Testis (tissue), 2 donors: ENCODE results near the gene NOS3.
A peak's percentile ranks its signal among the peaks of the same experiment; 100 is the strongest.

Experiments
- POLR2A ChIP-seq: fragments of 450-650 bp; IDR thresholded peaks from one replicate; pipeline ENCODE4 v1.6.1; 2017; ENCODE audit warnings: antibody characterized with exemption, mild to moderate bottlenecking, moderate library complexity
- TF ChIP-seq, protein P1 (sequence below), 3 experiments: fragments of 450-650 bp in 2 of 3; fragments of 200-600 bp in 1 of 3; sonication (generic) in 1 of 3; IDR thresholded peaks; one replicate each; pipeline ENCODE4 v1.5.1; 2016 to 2019; ENCODE audit warnings: antibody characterized with exemption in 3 of 3, mild to moderate bottlenecking in 2 of 3, moderate library complexity in 1 of 3

DNA sequence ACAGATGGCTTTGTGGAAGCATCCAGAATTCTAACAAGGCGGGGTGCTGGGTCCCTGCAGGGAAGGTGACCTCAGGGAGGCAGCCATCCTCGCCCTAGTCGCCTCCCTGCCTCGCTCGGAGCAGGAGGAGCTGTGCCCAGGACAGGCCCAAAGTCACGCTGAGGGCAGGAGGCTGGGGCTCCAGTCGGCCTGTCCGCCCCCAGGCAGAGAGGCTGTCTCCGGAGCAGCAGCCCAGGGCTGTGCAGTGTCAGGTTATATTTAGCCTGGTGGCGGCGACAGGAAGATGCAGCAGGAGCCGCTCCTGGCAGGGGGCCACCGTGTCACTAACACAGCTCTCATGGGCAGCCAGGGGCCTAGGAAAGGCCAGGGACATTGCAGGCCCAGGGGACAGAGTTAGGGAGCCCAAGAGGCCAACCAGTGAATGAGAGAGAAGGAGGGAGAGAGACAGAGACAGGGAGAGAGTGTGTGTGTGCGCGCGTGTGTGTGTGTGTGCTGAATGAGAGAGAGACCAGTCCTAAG, 26.2 kb upstream of the NOS3 start:
- TF ChIP-seq, protein P1, sequence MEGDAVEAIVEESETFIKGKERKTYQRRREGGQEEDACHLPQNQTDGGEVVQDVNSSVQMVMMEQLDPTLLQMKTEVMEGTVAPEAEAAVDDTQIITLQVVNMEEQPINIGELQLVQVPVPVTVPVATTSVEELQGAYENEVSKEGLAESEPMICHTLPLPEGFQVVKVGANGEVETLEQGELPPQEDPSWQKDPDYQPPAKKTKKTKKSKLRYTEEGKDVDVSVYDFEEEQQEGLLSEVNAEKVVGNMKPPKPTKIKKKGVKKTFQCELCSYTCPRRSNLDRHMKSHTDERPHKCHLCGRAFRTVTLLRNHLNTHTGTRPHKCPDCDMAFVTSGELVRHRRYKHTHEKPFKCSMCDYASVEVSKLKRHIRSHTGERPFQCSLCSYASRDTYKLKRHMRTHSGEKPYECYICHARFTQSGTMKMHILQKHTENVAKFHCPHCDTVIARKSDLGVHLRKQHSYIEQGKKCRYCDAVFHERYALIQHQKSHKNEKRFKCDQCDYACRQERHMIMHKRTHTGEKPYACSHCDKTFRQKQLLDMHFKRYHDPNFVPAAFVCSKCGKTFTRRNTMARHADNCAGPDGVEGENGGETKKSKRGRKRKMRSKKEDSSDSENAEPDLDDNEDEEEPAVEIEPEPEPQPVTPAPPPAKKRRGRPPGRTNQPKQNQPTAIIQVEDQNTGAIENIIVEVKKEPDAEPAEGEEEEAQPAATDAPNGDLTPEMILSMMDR (IDR thresholded peaks at IDR 0.05) = peak in 2 of 3 experiments; percentile 39 to 40
- TF ChIP-seq POLR2A = no peak
